ENCODE data around the gene SH3GL1. TPM values are rescaled to one million over a fixed set of nuclear protein-coding genes. Genes with fewer than 3 reads are reported as not detected.

SH3GL1 gene
- total and polyA plus RNA-seq, 9 of the 15 experiments (the other 6 are each of a cell fraction or from before 2014, with no cell fraction given) = 1.7 to 75.3 (median 25.7) TPM

- TF ChIP-seq THAP12 (CRISPR knock-in tag; IDR thresholded peaks at IDR 0.05) = 0 out of 2 replicates have a peak, but pooled peaks have one; percentile 56
- peak; percentile 97 for TF ChIP-seq ZC3H8 (IDR thresholded peaks at IDR 0.05)
- peak; percentile 100 for TF ChIP-seq CCNT2 (IDR thresholded peaks at IDR 0.05; ENCODE audit: borderline replicate concordance, extremely low read depth, insufficient read length, low read depth, low read length)
- TF ChIP-seq STAG1 (CRISPR knock-in tag; IDR thresholded peaks at IDR 0.05; ENCODE audit: borderline replicate concordance) = no peak
- TF ChIP-seq ESRRB (CRISPR knock-in tag; IDR thresholded peaks at IDR 0.05; ENCODE audit: borderline replicate concordance) = no peak
- peak; percentile 35 for TF ChIP-seq FOS (IDR thresholded peaks at IDR 0.05; ENCODE audit: extremely low read depth, insufficient read length)
- 0 out of 2 replicates have a peak, but pooled peaks have one; percentile 66 for TF ChIP-seq ERF (CRISPR knock-in tag; IDR thresholded peaks at IDR 0.05)
- TF ChIP-seq CREB1 (IDR thresholded peaks at IDR 0.05) = peak; percentile 45
- no peak; the same call in 1 of the 2 replicates for TF ChIP-seq CREB1 (CRISPR knock-in tag; IDR thresholded peaks at IDR 0.05)
- 0 out of 4 replicates have a peak, but pooled peaks of 1 of the 2 experiments have one; percentile 24 for TF ChIP-seq NONO (IDR thresholded peaks at IDR 0.05; ENCODE audit: low read depth in 2 of 2, low read length in 1 of 2)
- TF ChIP-seq SUPT5H (IDR thresholded peaks at IDR 0.05) = peak; percentile 87
- peak; percentile 71 for TF ChIP-seq CXXC5 (CRISPR knock-in tag; IDR thresholded peaks at IDR 0.05)
- no peak for TF ChIP-seq ELK3 (CRISPR knock-in tag; IDR thresholded peaks at IDR 0.05)
- TF ChIP-seq ETV5 (CRISPR knock-in tag; IDR thresholded peaks at IDR 0.05; ENCODE audit: low read depth) = peak; percentile 70; the same call in 1 of the 2 replicates
- TF ChIP-seq, protein P1, sequence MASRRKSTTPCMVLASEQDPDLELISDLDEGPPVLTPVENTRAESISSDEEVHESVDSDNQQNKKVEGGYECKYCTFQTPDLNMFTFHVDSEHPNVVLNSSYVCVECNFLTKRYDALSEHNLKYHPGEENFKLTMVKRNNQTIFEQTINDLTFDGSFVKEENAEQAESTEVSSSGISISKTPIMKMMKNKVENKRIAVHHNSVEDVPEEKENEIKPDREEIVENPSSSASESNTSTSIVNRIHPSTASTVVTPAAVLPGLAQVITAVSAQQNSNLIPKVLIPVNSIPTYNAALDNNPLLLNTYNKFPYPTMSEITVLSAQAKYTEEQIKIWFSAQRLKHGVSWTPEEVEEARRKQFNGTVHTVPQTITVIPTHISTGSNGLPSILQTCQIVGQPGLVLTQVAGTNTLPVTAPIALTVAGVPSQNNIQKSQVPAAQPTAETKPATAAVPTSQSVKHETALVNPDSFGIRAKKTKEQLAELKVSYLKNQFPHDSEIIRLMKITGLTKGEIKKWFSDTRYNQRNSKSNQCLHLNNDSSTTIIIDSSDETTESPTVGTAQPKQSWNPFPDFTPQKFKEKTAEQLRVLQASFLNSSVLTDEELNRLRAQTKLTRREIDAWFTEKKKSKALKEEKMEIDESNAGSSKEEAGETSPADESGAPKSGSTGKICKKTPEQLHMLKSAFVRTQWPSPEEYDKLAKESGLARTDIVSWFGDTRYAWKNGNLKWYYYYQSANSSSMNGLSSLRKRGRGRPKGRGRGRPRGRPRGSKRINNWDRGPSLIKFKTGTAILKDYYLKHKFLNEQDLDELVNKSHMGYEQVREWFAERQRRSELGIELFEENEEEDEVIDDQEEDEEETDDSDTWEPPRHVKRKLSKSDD (conservative IDR thresholded peaks at IDR 0.05; ENCODE audit: low read length) = no peak
- no peak for TF ChIP-seq ATF3 (IDR thresholded peaks at IDR 0.05)
- 0 out of 2 replicates have a peak, but pooled peaks have one; percentile 55 for TF ChIP-seq ATF3 (CRISPR knock-in tag; conservative IDR thresholded peaks at IDR 0.05)
- TF ChIP-seq NFIC (IDR thresholded peaks at IDR 0.05) = 0 out of 2 replicates have a peak, but pooled peaks have one; percentile 33
- no peak for TF ChIP-seq PURB (CRISPR knock-in tag; IDR thresholded peaks at IDR 0.05; ENCODE audit: low read depth)
- peak in 1 of 2 experiments; percentile 94; a peak in 2 of 4 replicates for TF ChIP-seq HDAC1 (IDR thresholded peaks at IDR 0.05)
- peak; percentile 87 for TF ChIP-seq ZFX (CRISPR knock-in tag; IDR thresholded peaks at IDR 0.05)
Observed at GRCh38 chr19:4328243-4328990, 71.9 kb downstream of the SH3GL1 start (continued).

Measured in K562 (cell line).